ENCODE measurements around the gene PCDH15.

The PCDH15 gene

DNA sequence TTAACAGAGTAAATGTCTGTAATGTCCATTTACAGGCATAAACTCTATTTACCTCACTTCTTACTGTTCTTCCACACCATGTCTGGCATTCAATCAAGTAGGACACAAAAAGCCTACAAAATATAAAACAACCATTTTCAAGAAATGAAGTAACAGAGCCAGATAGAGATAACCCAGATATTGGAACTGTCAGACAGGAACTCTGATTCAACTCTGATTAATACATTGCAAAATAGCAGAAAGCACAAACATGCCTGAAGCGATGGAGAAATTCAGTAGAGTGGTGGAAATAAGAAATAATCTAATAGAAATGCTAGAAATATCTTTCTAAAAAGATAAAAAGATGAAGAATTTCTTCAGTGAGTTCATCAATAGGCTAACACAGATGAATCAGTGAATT is 964.4 kb downstream of the PCDH15 start:
- no peak for DNase-seq

DNA sequence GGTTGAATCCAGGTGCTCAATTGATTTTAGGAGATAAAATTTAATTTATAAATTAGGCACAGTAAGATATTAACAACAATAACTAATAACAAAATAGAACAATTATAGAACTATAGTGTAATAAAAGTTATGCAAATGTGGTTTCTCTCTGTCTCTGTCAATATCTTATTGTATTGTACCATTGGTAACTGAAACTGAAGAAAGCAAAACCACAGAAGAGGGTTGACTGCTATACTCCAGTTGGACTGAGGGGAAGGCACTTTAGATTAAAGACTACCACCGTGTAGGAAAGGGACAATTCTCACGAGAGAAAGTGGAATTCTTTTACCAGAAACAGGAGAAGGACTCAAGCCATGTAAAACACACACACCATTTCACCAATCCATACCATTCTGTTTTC is 967.1 kb downstream of the PCDH15 start:
- DNase-seq = no peak

DNA sequence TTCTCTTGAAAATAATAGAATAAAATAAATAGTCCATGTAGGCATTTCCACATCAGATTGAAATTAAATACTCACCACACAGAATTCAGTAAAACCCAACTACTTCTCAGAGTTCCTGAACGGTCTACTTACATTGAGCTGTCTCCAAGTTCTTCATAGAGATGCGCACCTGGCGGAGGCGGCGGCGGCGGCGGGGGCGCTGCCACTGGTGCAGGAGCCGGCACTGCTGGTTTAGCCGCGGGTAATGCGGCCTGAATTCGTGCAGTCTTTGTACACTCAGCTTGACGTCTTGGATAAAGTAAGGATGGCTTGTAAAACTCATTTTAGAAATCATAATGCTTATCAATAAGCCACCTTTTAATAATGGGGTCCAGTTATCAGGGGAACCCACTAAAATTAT is 973.8 kb downstream of the PCDH15 start:
- no peak for DNase-seq

DNA sequence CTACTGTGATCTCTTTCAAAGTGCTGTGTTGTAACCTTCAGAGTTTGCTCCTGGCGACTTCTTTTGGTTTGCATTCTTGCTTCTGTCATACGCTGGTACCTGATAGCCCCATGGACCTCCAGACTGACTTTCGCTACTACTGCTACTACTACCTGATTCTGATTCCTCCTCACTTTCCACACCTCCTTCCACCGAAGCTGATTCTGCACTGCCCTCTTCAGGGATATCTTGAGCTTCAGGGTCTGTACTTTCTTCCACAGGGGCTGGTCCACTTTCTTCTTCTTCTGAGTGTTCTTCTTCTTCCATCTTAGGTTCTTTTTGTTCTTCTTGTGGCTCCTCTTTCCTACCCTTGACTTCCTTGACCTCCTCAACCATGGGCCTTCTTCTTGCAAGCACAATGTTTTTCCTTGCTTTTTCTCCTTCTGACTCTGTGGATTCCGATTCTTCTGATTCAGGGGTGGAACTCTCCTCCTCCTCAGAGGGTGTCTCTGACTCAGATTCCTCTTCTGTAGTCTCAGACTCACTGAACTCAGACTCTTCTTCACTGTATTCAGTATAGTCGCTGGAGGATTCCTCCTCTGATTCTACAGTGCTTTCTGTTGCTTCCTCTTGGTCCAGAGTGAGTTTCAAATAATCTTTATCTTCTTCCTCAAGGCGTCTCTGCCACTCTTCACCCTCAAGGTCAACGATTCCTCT is 992.2 kb downstream of the PCDH15 start:
- no peak for DNase-seq

DNA sequence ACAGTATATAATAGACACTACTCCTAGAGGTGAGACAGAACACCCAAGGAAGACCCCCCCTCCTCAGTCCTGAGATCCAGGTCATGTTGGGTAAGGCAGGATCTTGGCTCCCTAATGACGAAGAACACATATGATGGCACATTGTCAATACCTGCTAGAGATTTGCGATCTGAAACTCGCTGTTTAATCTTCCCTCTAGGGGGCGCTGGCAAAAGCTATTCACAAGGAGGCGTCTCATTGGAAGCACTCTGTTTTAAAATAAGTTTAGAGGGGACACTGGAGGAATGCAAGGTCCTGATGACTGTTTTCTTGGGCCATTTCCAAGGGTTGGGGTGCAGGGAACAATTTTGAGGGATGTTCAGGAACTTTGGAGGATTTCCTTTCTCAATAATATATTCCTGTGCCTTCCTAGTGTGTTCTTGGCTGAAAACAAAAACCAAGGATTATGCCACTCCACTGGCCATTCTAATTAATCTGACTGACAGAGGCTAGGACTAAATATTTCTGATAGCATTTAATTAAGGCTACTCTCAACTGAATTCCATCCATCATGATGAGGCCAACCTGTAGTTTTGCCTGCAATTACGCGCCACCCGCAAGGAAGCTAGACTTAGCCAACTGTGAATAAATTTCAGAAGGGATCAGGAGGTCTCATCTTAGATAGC is 1014.7 kb downstream of the PCDH15 start:
- DNase-seq = no peak

DNA sequence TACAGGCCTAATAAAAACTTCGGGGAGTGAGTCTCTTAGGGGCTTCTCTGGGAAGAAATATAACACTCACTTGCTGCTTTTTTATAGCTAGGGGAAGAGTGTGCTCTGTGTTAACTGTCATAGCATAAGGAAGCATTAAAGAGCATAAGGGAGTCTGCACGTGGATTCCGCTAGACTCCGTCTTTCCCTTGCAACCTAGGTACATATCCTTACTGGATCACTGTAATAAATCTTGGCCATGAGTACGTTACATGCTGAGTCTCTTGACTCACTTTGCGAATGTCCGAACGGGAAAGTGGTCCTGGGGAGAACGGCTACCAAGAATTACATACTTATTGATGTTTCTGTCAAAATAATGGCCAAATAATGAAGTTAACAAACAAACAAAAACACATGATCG is 1029.3 kb downstream of the PCDH15 start:
- no peak for DNase-seq

DNA sequence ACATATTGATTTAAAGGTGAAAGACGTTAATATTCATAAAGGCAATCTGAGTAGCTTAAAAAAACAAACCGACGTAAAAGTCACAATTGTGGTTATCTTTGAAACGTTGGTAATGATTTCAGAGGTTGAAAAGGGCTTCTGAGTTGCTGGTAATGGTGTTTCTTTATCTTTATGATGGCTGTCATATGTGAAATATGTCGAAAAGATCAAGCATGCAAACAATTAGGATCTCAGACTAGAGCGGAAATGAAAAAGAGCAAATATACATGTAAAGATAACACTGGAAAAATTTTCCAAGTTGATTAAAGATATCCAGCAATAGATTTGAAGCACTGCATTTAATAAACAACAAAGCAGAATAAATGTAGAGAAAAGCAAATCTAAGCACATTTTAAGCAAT is 1030.1 kb downstream of the PCDH15 start:
- no peak for DNase-seq

DNA sequence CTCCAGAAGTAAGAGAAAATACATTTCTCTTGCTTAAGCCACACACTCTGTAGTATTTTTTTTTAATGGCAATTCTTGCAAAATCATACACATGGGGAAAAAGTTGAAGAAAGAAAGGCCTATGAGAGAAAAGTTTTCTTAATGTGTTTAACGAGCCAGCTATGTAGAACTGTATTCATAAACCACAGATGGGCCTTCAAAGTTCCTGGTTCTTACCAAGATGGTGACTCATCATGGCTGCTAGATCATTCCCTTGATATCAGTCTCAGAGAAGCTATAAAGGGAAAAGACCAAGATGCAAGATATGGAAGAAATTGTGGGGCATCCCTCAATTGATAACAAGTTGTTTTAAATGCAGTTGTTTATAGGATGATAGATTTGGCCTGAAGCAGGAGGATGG is 1035.7 kb downstream of the PCDH15 start:
- no peak for DNase-seq

DNA sequence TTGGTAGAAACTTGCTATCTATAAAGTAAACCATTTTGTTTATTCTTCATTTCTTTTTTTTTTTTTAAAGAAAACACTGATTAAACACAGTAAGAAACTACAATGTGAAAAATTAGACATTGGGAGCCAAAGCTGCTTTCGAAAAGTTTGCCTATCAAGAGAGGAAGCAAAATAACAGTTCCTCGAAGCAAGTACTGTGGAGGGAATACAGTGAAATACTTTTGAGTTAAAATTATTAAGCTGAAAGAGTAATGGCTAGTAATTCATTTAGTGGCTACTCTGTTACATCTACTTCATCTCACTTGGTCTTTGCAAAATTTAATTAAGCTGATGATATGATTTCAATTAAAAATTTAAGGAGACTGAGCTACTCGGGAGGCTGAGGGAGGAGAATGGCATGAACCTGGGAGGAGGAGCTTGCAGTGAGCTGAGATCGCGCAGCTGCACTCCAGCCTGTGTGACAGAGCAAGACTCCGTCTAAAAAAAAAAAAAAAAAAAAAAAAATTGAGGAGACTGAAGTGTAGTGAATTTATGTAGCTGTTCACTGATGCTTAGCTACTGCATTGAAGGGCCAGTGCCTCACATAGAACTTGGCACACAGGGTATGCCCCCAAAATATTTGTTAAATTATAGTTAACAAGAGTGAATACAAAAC is 1046.3 kb downstream of the PCDH15 start:
- no peak for DNase-seq

Data from activated naive CD4-positive, alpha-beta T cell (primary cell).